B cell (primary cell): Measurements from ENCODE around the gene GSC2. TPM values are rescaled to one million over a fixed set of nuclear protein-coding genes. Genes with fewer than 3 reads are reported as not detected.

Experiments used
- ATAC-seq: fragments of 200-7000 bp; cut with Tn5 transposase; one replicate; pipeline ENCODE4 v1.10.0; 2021; ENCODE audit warnings: low read depth, mild to moderate bottlenecking, moderate number of reproducible peaks, moderate library complexity
- CTCF ChIA-PET: fragments of 350-600 bp; sonication (Branson Sonifier 250); formaldehyde crosslinking; loops from one replicate; lab custom pipeline; 2021; ENCODE audit warnings: antibody characterized with exemption, inconsistent platforms; lab: Charles Lee
- POLR2A ChIA-PET: fragments of 350-600 bp; sonication (Branson Sonifier 250); formaldehyde crosslinking; loops from one replicate; lab custom pipeline; 2021; ENCODE audit warnings: antibody characterized with exemption; lab: Charles Lee
- DNase-seq: peaks from one replicate; pipeline ENCODE4 v3.0.0; 2013
- H2AFZ ChIP-seq: 2 replicates; pipeline ENCODE4 v1.6.1; 2012; ENCODE audit warnings: mild to moderate bottlenecking, low read depth, low read length; ENCODE audit not compliant: insufficient read depth, poor library complexity, severe bottlenecking
- H3K27ac ChIP-seq, 2 donors: 1 replicate in 1 of 2; 2 replicates in 1 of 2; pipeline ENCODE4 v1.5.1; 2012 to 2013; ENCODE audit warnings: low read length in 2 of 2, mild to moderate bottlenecking in 2 of 2, moderate library complexity in 1 of 2
- H3K27me3 ChIP-seq, 4 experiments: fragments of 200-600 bp in 1 of 4; sonication (generic) in 1 of 4; replicated peaks in 1 of 4; 1 replicate in 2 of 4; 2 replicates in 2 of 4; pipeline versions ENCODE4 v1.6.1 to v1.7.0; 2013 to 2016; ENCODE audit warnings: low read length in 3 of 4, mild to moderate bottlenecking in 2 of 4, mixed read lengths in 1 of 4, moderate library complexity in 1 of 4; ENCODE audit not compliant: insufficient read depth in 4 of 4, control insufficient read depth in 3 of 4; ENCODE audit errors: control extremely low read depth in 1 of 4
- H3K36me3 ChIP-seq, 2 experiments: replicated peaks in 1 of 2; 1 replicate in 1 of 2; 2 replicates in 1 of 2; pipeline versions ENCODE4 v1.6.1 to v1.7.1; 2013; ENCODE audit warnings: low read length in 1 of 2; ENCODE audit not compliant: insufficient read depth in 2 of 2, control insufficient read depth in 1 of 2; ENCODE audit errors: control extremely low read depth in 1 of 2, extremely low read depth in 1 of 2
- H3K4me1 ChIP-seq, 2 donors: fragments of 200-600 bp in 1 of 2; sonication (generic) in 1 of 2; 1 replicate in 1 of 2; 2 replicates in 1 of 2; pipeline versions ENCODE4 v1.5.1 to v1.6.1; 2013 to 2017; ENCODE audit warnings: low read length in 2 of 2; ENCODE audit not compliant: control insufficient read depth in 2 of 2, insufficient read depth in 2 of 2
- H3K4me2 ChIP-seq: replicated peaks from 2 replicates; pipeline ENCODE3; 2012; ENCODE audit warnings: mild to moderate bottlenecking, low read depth, low read length; ENCODE audit not compliant: poor library complexity, severe bottlenecking
- H3K4me3 ChIP-seq, 5 experiments: fragments of 200-600 bp in 1 of 5; sonication (generic) in 1 of 5; 1 replicate in 3 of 5; 2 replicates in 2 of 5; pipeline versions ENCODE4 v1.5.1 to v1.7.0; 2011 to 2016; ENCODE audit warnings: low read length in 4 of 5, mild to moderate bottlenecking in 4 of 5, low read depth in 2 of 5, control low read depth in 1 of 5, moderate library complexity in 1 of 5; ENCODE audit not compliant: insufficient read depth in 1 of 5; ENCODE audit errors: control extremely low read depth in 1 of 5, extremely low read depth in 1 of 5
- H3K79me2 ChIP-seq: fragments of 200-600 bp; sonication (generic); one replicate; pipeline ENCODE4 v1.6.0; 2016; ENCODE audit warnings: low read length; ENCODE audit not compliant: control insufficient read depth, insufficient read depth
- H3K9ac ChIP-seq: fragments of 200-600 bp; sonication (generic); 2 replicates; pipeline ENCODE4 v1.6.1; 2017; ENCODE audit warnings: mild to moderate bottlenecking, low read length, moderate library complexity
- H3K9me3 ChIP-seq, 3 donors: one replicate each; pipeline versions ENCODE4 v1.6.1 to v1.7.1; 2013; ENCODE audit warnings: low read length in 2 of 3; ENCODE audit not compliant: control insufficient read depth in 2 of 3, insufficient read depth in 1 of 3; ENCODE audit errors: control extremely low read depth in 1 of 3
- H4K20me1 ChIP-seq: 2 replicates; pipeline ENCODE4 v1.6.0; 2012; ENCODE audit warnings: mild to moderate bottlenecking, low read length; ENCODE audit not compliant: insufficient read depth, control insufficient read depth, poor library complexity, severe bottlenecking
- H3K27ac Mint-ChIP-seq: one replicate; pipeline ENCODE4 v1.8.0; 2021; ENCODE audit warnings: mixed read lengths
- H3K27me3 Mint-ChIP-seq: one replicate; pipeline ENCODE4 v1.8.0; 2021; ENCODE audit warnings: mixed read lengths
- H3K4me1 Mint-ChIP-seq: one replicate; pipeline ENCODE4 v1.8.0; 2021; ENCODE audit warnings: mixed read lengths
- H3K4me3 Mint-ChIP-seq: one replicate; pipeline ENCODE4 v1.8.0; 2021; ENCODE audit warnings: mixed read lengths
- H3K9me3 Mint-ChIP-seq: one replicate; pipeline ENCODE4 v1.8.0; 2022; ENCODE audit warnings: mixed read lengths; ENCODE audit not compliant: insufficient read depth
- EZH2 ChIP-seq: IDR thresholded peaks from 2 replicates; pipeline ENCODE4 v1.6.1; 2012; ENCODE audit warnings: borderline replicate concordance, low read depth, mild to moderate bottlenecking, moderate library complexity, low read length; ENCODE audit not compliant: insufficient read depth, poor library complexity, severe bottlenecking
- WGBS: methylation state at CpG from one replicate; pipeline ENCODE4 v1.1.5; 2013; ENCODE audit warnings: missing lambda C conversion rate; ENCODE audit not compliant: insufficient coverage; 5-methylcytosine and 5-hydroxymethylcytosine counted together
- intact Hi-C: fragments of 100-400 bp; cut with micrococcal nuclease; formaldehyde crosslinking; loops from one replicate; pipeline ENCODE4 v1.10.0; 2022
- polyA plus RNA-seq: library from polyadenylated mRNA; depleted of rRNA; stranded (reverse); fragments of >200 nt; gene quantifications from 2 replicates; pipeline ENCODE4 v1.2.3, GENCODE V29; 2012
- total RNA-seq, 2 donors: library from RNA; stranded (reverse); fragments of 120-200 nt in 1 of 2; gene quantifications; 1 replicate in 1 of 2; 2 replicates in 1 of 2; pipeline versions ENCODE4 v1.2.3 to v1.2.4, GENCODE V29; 2013 to 2022
- TF ChIP-seq, protein P1 (sequence below): fragments of 200-600 bp; IDR thresholded peaks from one replicate; pipeline ENCODE4 v1.8.0; 2022; ENCODE audit warnings: antibody characterized with exemption, mild to moderate bottlenecking

GSC2 gene
- total and polyA plus RNA-seq, 2 donors (not counting 1 experiment from before 2014, with no cell fraction given) = not detected

DNA sequence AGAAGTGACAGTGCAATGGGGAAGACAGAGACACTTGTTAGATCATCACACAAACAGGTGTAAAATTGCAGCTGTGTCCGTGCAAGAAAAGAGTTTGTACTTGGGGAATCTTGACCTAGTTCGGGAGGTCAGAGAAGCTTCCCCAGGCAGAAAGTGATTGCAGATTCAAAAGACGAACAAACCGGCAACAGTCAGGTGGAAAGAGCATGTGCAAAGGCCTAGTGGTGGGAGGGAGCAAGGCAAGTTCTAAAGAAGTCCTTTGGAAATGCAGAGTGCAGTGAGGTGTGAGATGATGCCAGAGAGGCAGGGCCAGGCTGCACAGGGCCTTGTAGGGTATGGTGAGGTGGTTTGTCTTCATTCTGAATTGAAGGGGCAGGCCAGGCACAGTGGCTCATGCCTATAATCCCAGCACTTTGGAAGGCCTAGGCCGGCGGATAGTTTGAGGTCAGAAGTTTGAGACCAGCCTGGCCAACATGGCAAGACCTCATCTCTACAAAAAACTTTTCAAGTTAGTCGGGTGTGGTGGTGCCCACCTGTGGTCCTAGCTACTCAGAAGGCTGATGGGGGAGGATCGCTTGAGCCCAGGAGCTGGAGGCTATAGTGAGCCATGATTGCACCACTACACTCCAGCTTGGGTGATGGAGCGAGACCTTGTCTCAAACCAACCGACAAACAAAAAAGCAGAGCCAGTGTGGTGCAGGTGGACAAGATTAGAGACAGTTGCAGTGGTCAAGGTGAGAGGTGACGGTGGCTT, 3.7 kb downstream of the GSC2 start:
- no peak for DNase-seq
- Histone ChIP-seq H3K27ac (no peak overlapping the region), H4K20me1 (peaks cover 3% of the 10 kb centered on the region), H3K4me3 (no peak overlapping the region), H3K9ac (no peak overlapping the region), H3K79me2 (peaks cover 25% of the 10 kb centered on the region), H3K9me3 (peaks cover 0 to 12% (median 0%) of the 10 kb centered on the region in 3 donors), H3K4me1 (peaks cover 21 to 25% of the 10 kb centered on the region in 2 donors), H3K4me2 (no peak overlapping the region), H3K27me3 (peaks cover 0 to 31% (median 13%) of the 10 kb centered on the region in 4 experiments), H2AFZ (no peak overlapping the region), H3K36me3 (peaks cover 0 to 12% of the 10 kb centered on the region in 2 experiments)
- intact Hi-C loops = no loop called here
- WGBS = 87% methylated on average over 10 of the region's 11 CpGs
- Mint-ChIP-seq H3K4me3 (no peak overlapping the region), H3K9me3 (no peaks in the 10 kb centered on the region), H3K27ac (no peak overlapping the region), H3K4me1 (peaks cover 26% of the 10 kb centered on the region), H3K27me3 (peaks cover 16% of the 10 kb centered on the region)
- ATAC-seq = no peak
- TF ChIP-seq, protein P1, sequence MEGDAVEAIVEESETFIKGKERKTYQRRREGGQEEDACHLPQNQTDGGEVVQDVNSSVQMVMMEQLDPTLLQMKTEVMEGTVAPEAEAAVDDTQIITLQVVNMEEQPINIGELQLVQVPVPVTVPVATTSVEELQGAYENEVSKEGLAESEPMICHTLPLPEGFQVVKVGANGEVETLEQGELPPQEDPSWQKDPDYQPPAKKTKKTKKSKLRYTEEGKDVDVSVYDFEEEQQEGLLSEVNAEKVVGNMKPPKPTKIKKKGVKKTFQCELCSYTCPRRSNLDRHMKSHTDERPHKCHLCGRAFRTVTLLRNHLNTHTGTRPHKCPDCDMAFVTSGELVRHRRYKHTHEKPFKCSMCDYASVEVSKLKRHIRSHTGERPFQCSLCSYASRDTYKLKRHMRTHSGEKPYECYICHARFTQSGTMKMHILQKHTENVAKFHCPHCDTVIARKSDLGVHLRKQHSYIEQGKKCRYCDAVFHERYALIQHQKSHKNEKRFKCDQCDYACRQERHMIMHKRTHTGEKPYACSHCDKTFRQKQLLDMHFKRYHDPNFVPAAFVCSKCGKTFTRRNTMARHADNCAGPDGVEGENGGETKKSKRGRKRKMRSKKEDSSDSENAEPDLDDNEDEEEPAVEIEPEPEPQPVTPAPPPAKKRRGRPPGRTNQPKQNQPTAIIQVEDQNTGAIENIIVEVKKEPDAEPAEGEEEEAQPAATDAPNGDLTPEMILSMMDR = no peak
- TF ChIP-seq EZH2 = no peak
- POLR2A ChIA-PET = no interaction called here
- CTCF ChIA-PET = interaction anchor here (0.7 to 7.2 kb wide), 3 partner anchors 33 to 887 kb away, joined by 3 to 73 read pairs (median 5); no protein-coding TSS in a partner anchor
